B cell (primary cell): ENCODE data around the gene ARHGAP28. TPM values are rescaled to one million over a fixed set of nuclear protein-coding genes. Genes with fewer than 3 reads are reported as not detected.
A peak's percentile ranks its signal among the peaks of the same experiment; 100 is the strongest.

Experiments
- ATAC-seq: fragments of 200-7000 bp; cut with Tn5 transposase; one replicate; pipeline ENCODE4 v1.10.0; 2021; ENCODE audit warnings: low read depth, mild to moderate bottlenecking, moderate number of reproducible peaks, moderate library complexity
- CTCF ChIA-PET: fragments of 350-600 bp; sonication (Branson Sonifier 250); formaldehyde crosslinking; loops from one replicate; lab custom pipeline; 2021; ENCODE audit warnings: antibody characterized with exemption, inconsistent platforms; lab: Charles Lee
- POLR2A ChIA-PET: fragments of 350-600 bp; sonication (Branson Sonifier 250); formaldehyde crosslinking; loops from one replicate; lab custom pipeline; 2021; ENCODE audit warnings: antibody characterized with exemption; lab: Charles Lee
- DNase-seq: peaks from one replicate; pipeline ENCODE4 v3.0.0; 2013
- H2AFZ ChIP-seq: 2 replicates; pipeline ENCODE4 v1.6.1; 2012; ENCODE audit warnings: mild to moderate bottlenecking, low read depth, low read length; ENCODE audit not compliant: insufficient read depth, poor library complexity, severe bottlenecking
- H3K27ac ChIP-seq, 2 donors: 1 replicate in 1 of 2; 2 replicates in 1 of 2; pipeline ENCODE4 v1.5.1; 2012 to 2013; ENCODE audit warnings: low read length in 2 of 2, mild to moderate bottlenecking in 2 of 2, moderate library complexity in 1 of 2
- H3K27me3 ChIP-seq, 4 experiments: fragments of 200-600 bp in 1 of 4; sonication (generic) in 1 of 4; replicated peaks in 1 of 4; 1 replicate in 2 of 4; 2 replicates in 2 of 4; pipeline versions ENCODE4 v1.6.1 to v1.7.0; 2013 to 2016; ENCODE audit warnings: low read length in 3 of 4, mild to moderate bottlenecking in 2 of 4, mixed read lengths in 1 of 4, moderate library complexity in 1 of 4; ENCODE audit not compliant: insufficient read depth in 4 of 4, control insufficient read depth in 3 of 4; ENCODE audit errors: control extremely low read depth in 1 of 4
- H3K36me3 ChIP-seq, 2 experiments: replicated peaks in 1 of 2; 1 replicate in 1 of 2; 2 replicates in 1 of 2; pipeline versions ENCODE4 v1.6.1 to v1.7.1; 2013; ENCODE audit warnings: low read length in 1 of 2; ENCODE audit not compliant: insufficient read depth in 2 of 2, control insufficient read depth in 1 of 2; ENCODE audit errors: control extremely low read depth in 1 of 2, extremely low read depth in 1 of 2
- H3K4me1 ChIP-seq, 2 donors: fragments of 200-600 bp in 1 of 2; sonication (generic) in 1 of 2; 1 replicate in 1 of 2; 2 replicates in 1 of 2; pipeline versions ENCODE4 v1.5.1 to v1.6.1; 2013 to 2017; ENCODE audit warnings: low read length in 2 of 2; ENCODE audit not compliant: control insufficient read depth in 2 of 2, insufficient read depth in 2 of 2
- H3K4me2 ChIP-seq: replicated peaks from 2 replicates; pipeline ENCODE3; 2012; ENCODE audit warnings: mild to moderate bottlenecking, low read depth, low read length; ENCODE audit not compliant: poor library complexity, severe bottlenecking
- H3K4me3 ChIP-seq, 5 experiments: fragments of 200-600 bp in 1 of 5; sonication (generic) in 1 of 5; 1 replicate in 3 of 5; 2 replicates in 2 of 5; pipeline versions ENCODE4 v1.5.1 to v1.7.0; 2011 to 2016; ENCODE audit warnings: low read length in 4 of 5, mild to moderate bottlenecking in 4 of 5, low read depth in 2 of 5, control low read depth in 1 of 5, moderate library complexity in 1 of 5; ENCODE audit not compliant: insufficient read depth in 1 of 5; ENCODE audit errors: control extremely low read depth in 1 of 5, extremely low read depth in 1 of 5
- H3K79me2 ChIP-seq: fragments of 200-600 bp; sonication (generic); one replicate; pipeline ENCODE4 v1.6.0; 2016; ENCODE audit warnings: low read length; ENCODE audit not compliant: control insufficient read depth, insufficient read depth
- H3K9ac ChIP-seq: fragments of 200-600 bp; sonication (generic); 2 replicates; pipeline ENCODE4 v1.6.1; 2017; ENCODE audit warnings: mild to moderate bottlenecking, low read length, moderate library complexity
- H3K9me3 ChIP-seq, 3 donors: one replicate each; pipeline versions ENCODE4 v1.6.1 to v1.7.1; 2013; ENCODE audit warnings: low read length in 2 of 3; ENCODE audit not compliant: control insufficient read depth in 2 of 3, insufficient read depth in 1 of 3; ENCODE audit errors: control extremely low read depth in 1 of 3
- H4K20me1 ChIP-seq: 2 replicates; pipeline ENCODE4 v1.6.0; 2012; ENCODE audit warnings: mild to moderate bottlenecking, low read length; ENCODE audit not compliant: insufficient read depth, control insufficient read depth, poor library complexity, severe bottlenecking
- H3K27ac Mint-ChIP-seq: one replicate; pipeline ENCODE4 v1.8.0; 2021; ENCODE audit warnings: mixed read lengths
- H3K27me3 Mint-ChIP-seq: one replicate; pipeline ENCODE4 v1.8.0; 2021; ENCODE audit warnings: mixed read lengths
- H3K4me1 Mint-ChIP-seq: one replicate; pipeline ENCODE4 v1.8.0; 2021; ENCODE audit warnings: mixed read lengths
- H3K4me3 Mint-ChIP-seq: one replicate; pipeline ENCODE4 v1.8.0; 2021; ENCODE audit warnings: mixed read lengths
- H3K9me3 Mint-ChIP-seq: one replicate; pipeline ENCODE4 v1.8.0; 2022; ENCODE audit warnings: mixed read lengths; ENCODE audit not compliant: insufficient read depth
- EZH2 ChIP-seq: IDR thresholded peaks from 2 replicates; pipeline ENCODE4 v1.6.1; 2012; ENCODE audit warnings: borderline replicate concordance, low read depth, mild to moderate bottlenecking, moderate library complexity, low read length; ENCODE audit not compliant: insufficient read depth, poor library complexity, severe bottlenecking
- WGBS: methylation state at CpG from one replicate; pipeline ENCODE4 v1.1.5; 2013; ENCODE audit warnings: missing lambda C conversion rate; ENCODE audit not compliant: insufficient coverage; 5-methylcytosine and 5-hydroxymethylcytosine counted together
- intact Hi-C: fragments of 100-400 bp; cut with micrococcal nuclease; formaldehyde crosslinking; loops from one replicate; pipeline ENCODE4 v1.10.0; 2022
- polyA plus RNA-seq: library from polyadenylated mRNA; depleted of rRNA; stranded (reverse); fragments of >200 nt; gene quantifications from 2 replicates; pipeline ENCODE4 v1.2.3, GENCODE V29; 2012
- total RNA-seq, 2 donors: library from RNA; stranded (reverse); fragments of 120-200 nt in 1 of 2; gene quantifications; 1 replicate in 1 of 2; 2 replicates in 1 of 2; pipeline versions ENCODE4 v1.2.3 to v1.2.4, GENCODE V29; 2013 to 2022
- TF ChIP-seq, protein P1 (sequence below): fragments of 200-600 bp; IDR thresholded peaks from one replicate; pipeline ENCODE4 v1.8.0; 2022; ENCODE audit warnings: antibody characterized with exemption, mild to moderate bottlenecking

The ARHGAP28 gene
- total and polyA plus RNA-seq, 2 donors (not counting 1 experiment from before 2014, with no cell fraction given): not detected

DNA sequence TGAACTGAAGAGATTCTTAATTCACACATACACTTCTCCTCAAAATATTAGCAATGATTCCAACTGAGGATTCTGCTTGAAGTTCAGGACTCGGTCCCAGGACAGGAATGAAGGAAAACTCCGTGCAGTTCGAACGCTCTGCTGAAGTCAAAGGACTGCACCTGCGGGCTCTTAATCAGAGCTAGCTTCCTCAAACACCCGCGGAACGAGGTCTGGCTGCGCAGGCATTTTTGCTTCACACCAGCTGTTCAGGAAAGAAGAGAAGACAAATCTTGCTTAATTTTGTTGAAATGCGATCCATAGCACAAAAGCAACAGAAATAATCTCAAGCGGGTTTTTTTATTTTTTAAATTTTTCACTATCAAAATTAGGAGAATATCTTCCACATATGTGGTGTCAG is 212.5 kb downstream of the ARHGAP28 start:
- ChIA-PET POLR2A (interaction anchor here (0.7 kb wide), 1 partner anchor 14 kb away, joined by 3 read pairs; no protein-coding TSS in a partner anchor), CTCF (no interaction called here)
- Mint-ChIP-seq H3K9me3 (no peaks in the 10 kb centered on the region), H3K27ac (no peak overlapping the region), H3K27me3 (peaks cover 4% of the 10 kb centered on the region), H3K4me1 (no peaks in the 10 kb centered on the region), H3K4me3 (no peak overlapping the region)
- Histone ChIP-seq H3K9ac (no peak overlapping the region), H3K36me3 (no peaks in the 10 kb centered on the region), H4K20me1 (no peaks in the 10 kb centered on the region), H3K4me1 (no peaks in the 10 kb centered on the region), H3K27ac (no peak overlapping the region), H3K27me3 (no peaks in the 10 kb centered on the region), H3K4me2 (no peak overlapping the region), H2AFZ (peak overlapping the region; percentile 22), H3K9me3 (no peaks in the 10 kb centered on the region), H3K79me2 (no peaks in the 10 kb centered on the region), H3K4me3 (no peak overlapping the region)
- TF ChIP-seq, protein P1, sequence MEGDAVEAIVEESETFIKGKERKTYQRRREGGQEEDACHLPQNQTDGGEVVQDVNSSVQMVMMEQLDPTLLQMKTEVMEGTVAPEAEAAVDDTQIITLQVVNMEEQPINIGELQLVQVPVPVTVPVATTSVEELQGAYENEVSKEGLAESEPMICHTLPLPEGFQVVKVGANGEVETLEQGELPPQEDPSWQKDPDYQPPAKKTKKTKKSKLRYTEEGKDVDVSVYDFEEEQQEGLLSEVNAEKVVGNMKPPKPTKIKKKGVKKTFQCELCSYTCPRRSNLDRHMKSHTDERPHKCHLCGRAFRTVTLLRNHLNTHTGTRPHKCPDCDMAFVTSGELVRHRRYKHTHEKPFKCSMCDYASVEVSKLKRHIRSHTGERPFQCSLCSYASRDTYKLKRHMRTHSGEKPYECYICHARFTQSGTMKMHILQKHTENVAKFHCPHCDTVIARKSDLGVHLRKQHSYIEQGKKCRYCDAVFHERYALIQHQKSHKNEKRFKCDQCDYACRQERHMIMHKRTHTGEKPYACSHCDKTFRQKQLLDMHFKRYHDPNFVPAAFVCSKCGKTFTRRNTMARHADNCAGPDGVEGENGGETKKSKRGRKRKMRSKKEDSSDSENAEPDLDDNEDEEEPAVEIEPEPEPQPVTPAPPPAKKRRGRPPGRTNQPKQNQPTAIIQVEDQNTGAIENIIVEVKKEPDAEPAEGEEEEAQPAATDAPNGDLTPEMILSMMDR: no peak
- no peak for TF ChIP-seq EZH2
- no peak for ATAC-seq
- intact Hi-C loops: no loop called here
- 37% methylated on average over 9 of the region's 11 CpGs for WGBS
- DNase-seq: no peak

DNA sequence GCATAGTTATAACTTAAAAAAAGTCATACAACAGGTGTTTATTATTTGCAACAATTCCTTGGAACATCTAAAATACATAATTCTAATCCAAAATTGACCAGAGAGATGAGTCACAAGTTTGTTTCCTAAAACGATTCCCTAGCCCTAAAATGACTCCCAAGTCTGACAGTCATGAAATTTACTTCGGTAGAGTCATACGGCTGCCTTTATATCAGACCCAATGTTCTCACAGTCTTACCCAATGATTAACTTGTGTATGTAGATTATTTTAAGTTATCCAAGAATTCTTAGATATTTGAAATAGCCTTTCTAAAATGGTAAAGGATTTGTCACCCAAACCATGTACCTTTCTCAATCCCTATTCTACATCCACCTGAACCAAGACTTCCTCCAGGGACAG is 213.2 kb downstream of the ARHGAP28 start:
- no peaks in the 10 kb centered on the region for H4K20me1 ChIP-seq
- H3K4me1 ChIP-seq: no peaks in the 10 kb centered on the region
- H3K9me3 Mint-ChIP-seq: no peaks in the 10 kb centered on the region
- TF ChIP-seq, protein P1: no peak
- no peak for TF ChIP-seq EZH2
- ATAC-seq (no peak), DNase-seq (no peak)
- POLR2A ChIA-PET: no interaction called here
- WGBS: no CpG with 5 or more reads among the region's 3 CpGs
- no peaks in the 10 kb centered on the region for H3K79me2 ChIP-seq
- no peak overlapping the region for H3K4me3 Mint-ChIP-seq
- H3K36me3 ChIP-seq: no peaks in the 10 kb centered on the region
- no peak overlapping the region for H3K27ac ChIP-seq
- no peak overlapping the region for H3K4me3 ChIP-seq
- no peaks in the 10 kb centered on the region for H3K27me3 ChIP-seq
- CTCF ChIA-PET: no interaction called here
- H3K9ac ChIP-seq: no peak overlapping the region
- no peak overlapping the region for H3K27ac Mint-ChIP-seq
- H2AFZ ChIP-seq: no peak overlapping the region
- no peaks in the 10 kb centered on the region for H3K9me3 ChIP-seq
- no peaks in the 10 kb centered on the region for H3K4me1 Mint-ChIP-seq
- H3K27me3 Mint-ChIP-seq: peaks cover 3% of the 10 kb centered on the region
- H3K4me2 ChIP-seq: no peak overlapping the region
- intact Hi-C loops: no loop called here
